Measurements from ENCODE around the gene CENPE.

- TF ChIP-seq CTCF (IDR thresholded peaks at IDR 0.05; ENCODE audit: low read depth, low read length) (no peak), MYC (IDR thresholded peaks at IDR 0.05; ENCODE audit: low read depth, low read length) (no peak)
Measured at GRCh38 chr4:103111598-103111997, 86.5 kb downstream of the CENPE start.

All from NB4 (cell line).